HCT116 (cell line): ENCODE data around the gene STAMBP. TPM values are rescaled to one million over a fixed set of nuclear protein-coding genes. Genes with fewer than 3 reads are reported as not detected.
A peak's percentile ranks its signal among the peaks of the same experiment; 100 is the strongest.

Experiments
- ATAC-seq: fragments of 200-7000 bp; cut with Tn5 transposase; 2 replicates; pipeline ENCODE4 v1.9.1; 2020; ENCODE audit warnings: mild to moderate bottlenecking, moderate library complexity
- BruUV-seq: library from RNA; stranded (reverse); fragments of 400-500 nt; replicated peaks from 2 replicates; lab custom pipeline; 2021; lab: Mats Ljungman, UMichigan
- CTCF ChIA-PET: fragments of 300-600 bp; sonication (Branson Sonifier 250); formaldehyde crosslinking; loops from one replicate; lab custom pipeline; 2021; ENCODE audit warnings: antibody characterized with exemption; lab: Charles Lee
- POLR2A ChIA-PET: fragments of 300-600, 350-600 bp; sonication (Branson Sonifier 250); formaldehyde crosslinking; loops from one replicate; lab custom pipeline; 2021; ENCODE audit warnings: antibody characterized with exemption; lab: Charles Lee
- RAD21 ChIA-PET, 2 experiments: fragments of 300-600 bp; sonication (Branson Sonifier 250); formaldehyde crosslinking; loops; one replicate each; lab custom pipeline; 2023; ENCODE audit warnings: low total read pairs in 2 of 2; ENCODE audit not compliant: uncharacterized antibody in 2 of 2, unreplicated experiment in 2 of 2, low non-redundant PET in 1 of 2; lab: Charles Lee
- DNase-seq: peaks from one replicate; pipeline ENCODE4 v3.0.0-alpha.2; 2010; ENCODE audit warnings: low read depth, low spot score
- H2AFZ ChIP-seq: fragments of 200-600 bp; shearing (Covaris generic), sonication (generic); 2 replicates; pipeline ENCODE4 v1.6.1; 2017; ENCODE audit warnings: low read depth, mixed run types, mixed read lengths, antibody characterized with exemption, low read length; ENCODE audit not compliant: poor library complexity, severe bottlenecking
- H3K27ac ChIP-seq: 2 replicates; pipeline ENCODE4 v1.5.1; 2012; ENCODE audit warnings: low read depth, low read length
- H3K27me3 ChIP-seq: fragments of 200-600 bp; sonication (generic); 2 replicates; pipeline ENCODE4 v1.6.1; 2016; ENCODE audit warnings: mixed run types, low read length, mixed read lengths; ENCODE audit not compliant: insufficient read depth
- H3K36me3 ChIP-seq, 2 experiments: fragments of 200-500 bp in 1 of 2; fragments of 200-600 bp in 1 of 2; sonication (Bioruptor generic) in 1 of 2; sonication (generic) in 1 of 2; 2 replicates each; pipeline versions ENCODE4 v1.5.1 to v1.6.1; 2014 to 2016; ENCODE audit warnings: low read length in 2 of 2, inconsistent platforms in 1 of 2, mixed read lengths in 1 of 2, mixed run types in 1 of 2; ENCODE audit not compliant: insufficient read depth in 2 of 2, control insufficient read depth in 1 of 2
- H3K4me1 ChIP-seq, 2 experiments: fragments of 200-600 bp in 1 of 2; sonication (generic) in 1 of 2; 2 replicates each; pipeline versions ENCODE4 v1.5.1 to v1.6.1; 2012 to 2017; ENCODE audit warnings: low read length in 2 of 2, inconsistent platforms in 1 of 2, mild to moderate bottlenecking in 1 of 2, mixed read lengths in 1 of 2, mixed run types in 1 of 2, moderate library complexity in 1 of 2; ENCODE audit not compliant: insufficient read depth in 2 of 2, control insufficient read depth in 1 of 2
- H3K4me2 ChIP-seq: fragments of 200-600 bp; sonication (generic); 2 replicates; pipeline ENCODE4 v1.6.1; 2017; ENCODE audit warnings: mixed run types, low read length, mixed read lengths
- H3K4me3 ChIP-seq, 2 experiments: fragments of 200-600 bp in 1 of 2; sonication (generic) in 1 of 2; replicated peaks in 1 of 2; 2 replicates each; pipeline ENCODE4 v1.5.1; 2011 to 2016; ENCODE audit warnings: low read length in 2 of 2, control low read depth in 1 of 2, low read depth in 1 of 2, mild to moderate bottlenecking in 1 of 2, mixed read lengths in 1 of 2, mixed run types in 1 of 2
- H3K79me2 ChIP-seq: fragments of 200-600 bp; sonication (generic); 2 replicates; pipeline ENCODE4 v1.6.1; 2017; ENCODE audit warnings: mild to moderate bottlenecking, mixed run types, low read length, moderate library complexity, mixed read lengths; ENCODE audit not compliant: insufficient read depth
- H3K9ac ChIP-seq: fragments of 200-600 bp; sonication (generic); 2 replicates; pipeline ENCODE4 v1.6.1; 2016; ENCODE audit warnings: low read length, mixed read lengths
- H3K9me2 ChIP-seq: fragments of 200-600 bp; sonication (generic), shearing (Covaris generic); 2 replicates; pipeline ENCODE4 v1.6.1; 2017; ENCODE audit warnings: mixed run types, mild to moderate bottlenecking, moderate library complexity; ENCODE audit not compliant: insufficient read depth
- H3K9me3 ChIP-seq, 2 experiments: fragments of 200-500 bp in 1 of 2; fragments of 200-600 bp in 1 of 2; sonication (Bioruptor generic) in 1 of 2; sonication (generic) in 1 of 2; 2 replicates each; pipeline ENCODE4 v1.6.1; 2014 to 2017; ENCODE audit warnings: low read length in 2 of 2, mixed read lengths in 2 of 2, inconsistent platforms in 1 of 2, low read depth in 1 of 2, mild to moderate bottlenecking in 1 of 2, mixed run types in 1 of 2, moderate library complexity in 1 of 2; ENCODE audit not compliant: control insufficient read depth in 1 of 2, insufficient read depth in 1 of 2
- H4K20me1 ChIP-seq: fragments of 200-600 bp; sonication (generic), shearing (Covaris generic); 2 replicates; pipeline ENCODE4 v1.6.1; 2017; ENCODE audit warnings: mixed run types, mild to moderate bottlenecking, moderate library complexity; ENCODE audit not compliant: insufficient read depth
- CTCF ChIP-seq, 3 experiments: fragments of 200-600 bp in 1 of 3; sonication (generic) in 1 of 3; IDR thresholded peaks in 2 of 3; conservative IDR thresholded peaks in 1 of 3; 2 replicates each; pipeline ENCODE4 v1.5.1; 2012 to 2017; ENCODE audit warnings: low read depth in 2 of 3, low read length in 2 of 3, antibody characterized with exemption in 1 of 3, borderline replicate concordance in 1 of 3, control low read depth in 1 of 3, mild to moderate bottlenecking in 1 of 3, mixed read lengths in 1 of 3, mixed run types in 1 of 3, moderate library complexity in 1 of 3; ENCODE audit not compliant: insufficient read depth in 1 of 3
- EGR1 ChIP-seq: IDR thresholded peaks from 2 replicates; pipeline ENCODE4 v1.6.1; 2012; ENCODE audit warnings: low read depth
- ELF1 ChIP-seq: IDR thresholded peaks from 2 replicates; pipeline ENCODE4 v1.6.1; 2012; ENCODE audit warnings: low read depth, borderline replicate concordance
- EZH2phosphoT487 ChIP-seq: fragments of 200-600 bp; IDR thresholded peaks from 2 replicates; pipeline ENCODE4 v1.6.1; 2018; ENCODE audit warnings: antibody characterized with exemption, borderline replicate concordance
- POLR2AphosphoS5 ChIP-seq: IDR thresholded peaks from 2 replicates; pipeline ENCODE4 v1.6.1; 2011; ENCODE audit warnings: mild to moderate bottlenecking, low read depth, low read length, moderate library complexity
- RAD21 ChIP-seq: IDR thresholded peaks from 2 replicates; pipeline ENCODE4 v1.6.1; 2012; ENCODE audit warnings: low read depth, mild to moderate bottlenecking
- SIN3A ChIP-seq: IDR thresholded peaks from 2 replicates; pipeline ENCODE4 v1.6.1; 2012; ENCODE audit warnings: low read depth
- SRF ChIP-seq: IDR thresholded peaks from 2 replicates; pipeline ENCODE4 v1.6.1; 2012; ENCODE audit warnings: low read depth
- YY1 ChIP-seq: IDR thresholded peaks from 2 replicates; pipeline ENCODE4 v1.6.1; 2011; ENCODE audit warnings: low read length, low read depth, moderate library complexity, mild to moderate bottlenecking; ENCODE audit not compliant: insufficient replicate concordance; ENCODE audit errors: extremely low read depth
- ZBTB33 ChIP-seq: IDR thresholded peaks from 2 replicates; pipeline ENCODE4 v1.6.1; 2011; ENCODE audit warnings: mild to moderate bottlenecking, low read length, moderate library complexity; ENCODE audit not compliant: insufficient replicate concordance; ENCODE audit errors: extremely low read depth
- ZFX ChIP-seq: fragments of 450-650 bp; IDR thresholded peaks from 2 replicates; pipeline ENCODE4 v1.6.1; 2017
- ZNF274 ChIP-seq: fragments of 200-500 bp; sonication (Bioruptor generic); IDR thresholded peaks from 2 replicates; pipeline ENCODE4 v1.6.1; 2014; ENCODE audit warnings: mild to moderate bottlenecking, low read depth, low read length, inconsistent platforms
- intact Hi-C: fragments of 100-400 bp; cut with micrococcal nuclease; formaldehyde crosslinking; loops from 2 replicates; pipeline ENCODE4 v1.10.0; 2022
- total RNA-seq: library from RNA; stranded (reverse); gene quantifications from one replicate; pipeline ENCODE4 v1.2.1, GENCODE V29; 2021; ENCODE audit not compliant: unreplicated experiment
- TF ChIP-seq, protein P1 (sequence below): IDR thresholded peaks from 2 replicates; pipeline ENCODE4 v1.6.1; 2012

Gene STAMBP
- total RNA-seq, 1 experiment from 2014 or later, result 45.2 TPM

GRCh38 chr2:73828389-73828817, 358 bp upstream of the STAMBP start:
- Histone ChIP-seq H3K4me2 (peak overlapping the region; percentile 80), H3K9ac (peak overlapping the region; percentile 87), H3K27me3 (no peaks in the 10 kb centered on the region), H3K9me3 (no peaks in the 10 kb centered on the region), H3K4me1 (peaks cover 11 to 32% of the 10 kb centered on the region in 2 experiments; a peak in 3 of 4 replicates), H3K9me2 (no peaks in the 10 kb centered on the region), H3K36me3 (peaks cover 7 to 15% of the 10 kb centered on the region in 2 experiments; a peak in 3 of 4 replicates), H2AFZ (peak overlapping the region; percentile 89), H3K27ac (peak overlapping the region; percentile 79), H4K20me1 (no peaks in the 10 kb centered on the region), H3K79me2 (peaks cover 29% of the 10 kb centered on the region), H3K4me3 (peak overlapping the region; percentile 73 to 95)
- ChIA-PET POLR2A (interaction anchor here (0.8 to 1.7 kb wide), 6 partner anchors 91 to 371 kb away, joined by 3 to 6 read pairs (median 4); partner anchors contain the start of genes BOLA3, MTHFD2 and TPRKB), RAD21 (interaction anchor here (0.7 to 1.0 kb wide), 2 partner anchors 91 to 323 kb away, joined by 3 to 4 read pairs; partner anchors contain the start of gene TPRKB (in 1 of the 2)), CTCF (interaction anchor here (0.6 to 2.8 kb wide), 10 partner anchors 8 to 507 kb away, joined by 3 to 14 read pairs (median 5); partner anchors contain the start of gene MOB1A)
- intact Hi-C loops, result no loop called here
- DNase-seq (no peak), ATAC-seq (no peak)
- BruUV-seq, result TSS peak; percentile 82
- TF ChIP-seq, protein P1, sequence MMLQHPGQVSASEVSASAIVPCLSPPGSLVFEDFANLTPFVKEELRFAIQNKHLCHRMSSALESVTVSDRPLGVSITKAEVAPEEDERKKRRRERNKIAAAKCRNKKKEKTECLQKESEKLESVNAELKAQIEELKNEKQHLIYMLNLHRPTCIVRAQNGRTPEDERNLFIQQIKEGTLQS, result no peak
- TF ChIP-seq ELF1 (no peak), CTCF (IDR thresholded peaks at IDR 0.05 in 2 of 3, conservative IDR thresholded peaks at IDR 0.05 in 1 of 3; ENCODE audit: borderline replicate concordance in 1 of 3, insufficient read depth in 1 of 3, low read depth in 2 of 3, low read length in 2 of 3) (no peak), EZH2phosphoT487 (no peak), EGR1 (no peak), ZNF274 (no peak), ZBTB33 (no peak), SRF (no peak), RAD21 (no peak), SIN3A (no peak), YY1 (no peak), POLR2AphosphoS5 (no peak), ZFX (no peak)
